Lower leg skin (tissue), 3 donors: ENCODE measurements around the gene PARD6G.

Source experiments
- CTCF ChIP-seq, 3 donors: fragments of 450-650 bp; IDR thresholded peaks; one replicate each; pipeline ENCODE4 v1.5.1; 2016; ENCODE audit warnings: antibody characterized with exemption in 3 of 3, mild to moderate bottlenecking in 3 of 3, moderate library complexity in 2 of 3
- POLR2A ChIP-seq, 2 donors: fragments of 450-650 bp; IDR thresholded peaks; one replicate each; pipeline ENCODE4 v1.6.1; 2016 to 2017; ENCODE audit warnings: antibody characterized with exemption in 2 of 2, mild to moderate bottlenecking in 1 of 2, moderate library complexity in 1 of 2

GRCh38 chr18:80179857-80180558, 67.3 kb downstream of the PARD6G start:
- TF ChIP-seq CTCF (IDR thresholded peaks at IDR 0.05) (no peak), POLR2A (IDR thresholded peaks at IDR 0.05) (no peak)
